NCI-H1436 treated with DMSO at 0.1 percent for 48 hours (cell line): ENCODE measurements around the gene PRSS48.
"Not testable (repeated sequence)": the region's sequence is repeated elsewhere in the genome, so short reads cannot be mapped to it uniquely, and the experiment has no call there.

Source experiments
- DNase-seq: peaks from one replicate; lab custom pipeline; 2025; lab: John Stamatoyannopoulos, UW

The PRSS48 gene

GRCh38 chr4:151318307-151319006 lies 41.5 kb downstream of the PRSS48 start:
- no peak for DNase-seq

DNA sequence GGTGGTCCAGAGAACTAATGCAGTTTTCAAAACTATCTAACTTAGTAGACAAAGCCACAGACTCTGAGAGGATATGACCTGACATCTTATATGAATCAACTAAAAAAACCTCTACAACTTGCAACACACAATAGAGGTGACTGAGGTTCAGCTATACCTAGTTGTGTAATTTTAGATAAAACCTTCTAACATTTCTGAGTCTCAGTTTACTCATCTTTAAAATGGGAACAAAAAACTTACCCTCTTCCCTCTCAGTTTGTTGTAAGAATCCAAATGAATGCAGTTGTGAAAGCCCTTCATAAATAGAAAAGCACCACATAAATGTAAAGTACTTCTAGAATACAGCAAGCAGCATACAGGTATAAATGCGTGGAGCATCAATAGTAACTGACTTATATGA lies 42.5 kb downstream of the PRSS48 start:
- no peak for DNase-seq

- DNase-seq = no peak
Measured at GRCh38 chr4:151321586-151321985, 44.6 kb downstream of the PRSS48 start.

DNA sequence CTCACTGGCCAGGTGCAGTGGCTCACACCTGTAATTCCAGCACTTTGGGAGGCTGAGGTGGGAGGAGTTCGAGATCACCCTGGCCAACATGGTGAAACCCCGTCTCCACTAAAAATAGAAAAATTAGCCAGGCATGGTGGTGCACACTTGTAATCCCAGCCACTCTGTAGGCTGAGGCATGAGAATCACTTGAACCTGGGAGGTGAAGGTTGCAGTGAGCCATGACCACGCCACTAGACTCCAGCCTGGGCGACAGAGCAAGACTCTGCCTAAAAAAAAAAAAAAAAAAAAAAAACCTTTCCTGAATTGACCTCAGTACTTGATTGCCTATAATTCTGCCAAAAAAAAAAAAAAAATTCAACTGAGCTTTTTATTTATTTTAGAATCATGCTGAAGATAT lies 45.2 kb downstream of the PRSS48 start:
- DNase-seq = not testable (repeated sequence)

GRCh38 chr4:151322570-151322969 lies 45.6 kb downstream of the PRSS48 start:
- no peak for DNase-seq

- DNase-seq = no peak
Measured at GRCh38 chr4:151323667-151324066, 46.7 kb downstream of the PRSS48 start.

DNA sequence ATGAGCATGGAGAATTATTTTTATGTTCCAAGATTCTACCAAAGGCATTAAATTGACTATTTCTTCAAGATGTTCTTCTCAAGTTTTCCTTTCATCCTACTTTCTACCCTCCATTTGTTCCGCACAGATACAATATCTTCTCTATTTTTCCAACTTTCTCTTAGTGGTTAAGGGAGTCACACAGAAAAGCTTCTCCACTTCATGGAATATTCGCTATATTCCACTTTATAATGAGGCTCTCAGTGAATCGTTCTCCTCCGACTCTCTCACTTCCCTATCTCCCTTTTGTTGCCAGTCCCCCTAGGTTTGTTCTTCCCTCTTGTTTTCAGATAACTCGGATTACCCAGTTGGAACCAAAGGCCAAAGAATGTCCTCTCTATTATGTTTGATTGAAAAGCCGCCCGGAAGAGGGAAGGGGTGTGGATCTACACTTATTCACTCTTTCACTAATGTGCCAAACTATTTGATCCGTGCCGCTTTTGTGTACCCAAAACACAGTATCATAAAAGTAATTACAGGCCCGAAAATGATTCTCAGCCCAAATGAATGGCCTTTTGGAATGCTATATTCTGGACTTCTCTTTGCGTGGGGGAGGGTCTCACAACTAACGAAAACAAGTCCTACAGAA lies 47.3 kb downstream of the PRSS48 start:
- no peak for DNase-seq

- DNase-seq = no peak
Measured at GRCh38 chr4:151324752-151325110, 47.8 kb downstream of the PRSS48 start.

DNA sequence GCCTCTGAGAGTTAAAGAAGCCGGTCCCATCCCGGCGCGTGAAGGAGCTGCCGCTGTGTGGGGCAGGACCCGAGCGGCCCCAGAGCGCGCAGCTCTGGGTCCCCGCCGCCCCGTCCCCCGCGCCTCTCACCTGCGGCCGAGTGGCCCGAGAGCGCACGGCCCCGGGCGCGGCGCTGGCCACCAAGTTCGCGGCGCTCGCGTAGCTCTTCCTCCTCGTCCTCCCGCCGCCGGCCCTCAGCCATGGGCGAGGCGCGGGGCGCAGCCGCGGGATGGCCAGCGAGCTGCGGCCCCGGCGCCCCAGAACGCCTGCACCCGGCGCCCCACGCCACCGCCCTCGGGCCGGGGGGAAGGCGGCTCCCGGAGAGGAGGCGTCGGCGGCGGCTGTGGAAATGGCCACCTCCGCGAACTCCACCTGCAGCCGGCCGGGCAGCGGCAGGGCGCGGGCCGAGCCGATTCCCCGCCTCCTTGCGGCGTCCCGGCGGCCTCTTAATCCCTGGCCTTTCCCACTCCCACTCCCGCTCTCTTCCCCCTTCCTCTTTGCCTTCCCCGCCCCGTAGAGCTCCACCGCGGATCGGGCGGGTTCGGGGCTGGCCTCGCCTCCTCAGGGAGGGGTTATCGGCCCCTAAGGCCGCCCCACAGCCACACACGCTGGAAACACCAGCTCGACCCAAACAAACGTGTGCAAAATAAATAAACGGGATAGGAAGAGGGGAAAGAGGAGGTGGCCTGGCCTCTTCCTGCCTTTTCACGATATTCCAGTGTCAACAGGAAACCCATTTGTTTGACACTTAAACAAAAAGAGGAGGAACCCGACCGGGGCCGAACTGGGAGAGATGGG lies 48.4 kb downstream of the PRSS48 start, which contains the start of gene SH3D19:
SH3D19 (minus strand) TSS at position 495 of the 838 bp plus-strand sequence; CDS start at position 242, 253 bp downstream.
- no peak for DNase-seq

DNA sequence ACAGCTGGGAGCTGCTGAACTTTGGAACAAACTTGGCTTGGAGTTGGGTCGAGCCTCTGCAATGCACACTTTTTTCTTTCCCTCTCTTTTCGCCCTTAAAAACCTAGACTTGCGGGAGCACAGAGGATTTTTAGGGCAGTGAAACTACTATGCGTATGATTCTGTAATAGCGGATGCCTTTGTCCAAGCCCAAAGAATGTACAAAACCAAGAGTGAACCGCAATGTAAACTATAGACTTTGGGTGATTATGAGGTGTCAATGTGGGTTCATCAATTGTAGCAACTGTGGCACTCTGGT lies 48.9 kb downstream of the PRSS48 start:
- no peak for DNase-seq

DNA sequence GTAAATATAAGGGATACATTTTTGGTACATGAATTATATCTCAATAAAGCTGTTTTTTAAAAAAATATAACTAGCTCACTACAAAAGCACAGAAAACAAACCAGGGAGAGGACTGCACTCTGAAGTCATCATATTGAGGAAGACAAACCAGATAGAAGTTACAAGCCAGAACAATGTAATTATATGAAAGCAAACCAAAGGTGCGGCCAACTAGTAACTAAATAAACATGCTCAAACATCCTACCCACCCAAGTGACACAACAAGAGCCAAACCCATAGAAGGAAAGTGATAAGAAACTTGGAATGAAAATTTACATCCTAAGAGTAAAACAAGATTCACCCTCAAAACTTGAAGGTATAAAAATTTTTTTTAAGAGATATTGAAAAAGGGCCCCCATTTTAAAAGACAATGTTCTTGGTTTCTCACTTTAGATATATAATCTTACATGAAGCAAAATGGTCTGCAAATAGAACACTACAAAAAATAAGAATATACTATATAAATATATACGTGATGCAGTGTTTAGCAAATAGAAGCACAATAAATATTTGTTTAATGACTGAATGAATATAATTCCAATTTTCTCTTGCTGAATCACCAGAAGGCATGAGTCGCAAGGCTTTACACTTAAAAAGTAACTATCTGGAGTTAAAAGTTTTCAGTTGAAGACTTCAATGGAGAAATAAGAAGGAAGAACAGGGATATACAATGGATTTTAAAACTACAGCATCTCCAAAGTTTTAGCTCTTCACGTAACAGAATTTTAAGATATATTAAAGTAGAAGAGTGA lies 52.5 kb downstream of the PRSS48 start:
- DNase-seq = no peak

DNA sequence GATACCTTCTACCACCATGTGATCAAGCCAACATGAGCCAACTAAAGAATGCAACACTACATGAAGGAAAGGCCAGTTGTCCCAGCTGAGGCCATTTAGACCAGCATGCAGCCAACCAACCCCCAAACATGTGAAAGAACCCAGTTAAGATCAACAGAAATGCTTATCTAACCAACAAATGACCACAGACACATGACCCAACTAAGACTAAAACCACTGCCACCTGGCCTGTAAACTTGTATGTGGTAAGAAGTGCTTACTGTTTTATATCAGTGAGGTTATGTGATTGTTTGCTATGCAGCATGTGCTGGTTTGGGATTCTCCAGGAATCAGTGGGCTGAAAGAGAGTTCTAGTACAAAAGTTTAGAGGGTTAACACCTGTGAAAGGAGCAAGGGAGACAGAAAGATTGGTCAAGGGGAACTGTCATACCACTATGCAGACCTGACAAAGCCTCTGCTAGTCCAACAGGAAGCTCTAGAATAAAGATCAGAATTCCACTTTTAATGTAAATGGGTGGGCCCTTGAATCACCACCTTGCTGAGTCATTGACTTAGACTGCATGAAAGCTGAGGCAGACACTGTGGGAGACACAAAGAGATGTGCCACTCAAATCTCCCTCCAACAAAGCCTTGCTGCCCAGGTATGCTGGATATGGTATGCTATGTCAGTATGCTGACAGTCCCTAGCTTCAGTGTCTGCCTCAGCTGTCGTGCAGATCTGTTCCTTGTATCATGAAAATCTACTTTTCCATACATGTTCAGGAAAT lies 54.5 kb downstream of the PRSS48 start:
- DNase-seq = no peak

GRCh38 chr4:151339467-151339866 lies 62.5 kb downstream of the PRSS48 start:
- DNase-seq = no peak

- no peak for DNase-seq
Measured at GRCh38 chr4:151340751-151341385, 63.9 kb downstream of the PRSS48 start.
